ENCODE measurements around the gene MAPK14. TPM values are rescaled to one million over a fixed set of nuclear protein-coding genes. Genes with fewer than 3 reads are reported as not detected.

The MAPK14 gene
- total and polyA plus RNA-seq, 2 of the 4 experiments (the other 2 are of a cell fraction), result 28.4 to 74.4 TPM

DNA sequence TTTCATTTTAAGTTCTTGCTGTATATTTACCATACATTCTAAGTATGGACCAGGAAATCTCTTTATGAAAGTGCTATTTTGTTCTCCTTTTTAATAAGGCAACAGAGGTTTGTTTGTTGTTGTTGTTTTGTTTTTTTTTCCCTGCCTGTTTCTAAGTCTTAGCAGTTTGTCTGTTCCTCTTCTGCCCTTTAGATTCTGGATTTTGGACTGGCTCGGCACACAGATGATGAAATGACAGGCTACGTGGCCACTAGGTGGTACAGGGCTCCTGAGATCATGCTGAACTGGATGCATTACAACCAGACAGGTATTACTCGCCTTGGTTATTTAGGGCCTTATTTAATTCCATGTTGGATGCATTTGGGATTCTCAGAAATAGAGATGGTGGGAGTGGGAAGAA is 48.0 kb downstream of the MAPK14 start:
- CTCF ChIA-PET, result interaction anchor here (1.1 kb wide), 1 partner anchor 19 kb away, joined by 7 read pairs; no protein-coding TSS in a partner anchor
- in situ Hi-C loops (cut with MboI; ENCODE audit: low sequenced_read_pairs), result no loop called here
- dilution Hi-C loops (cut with HindIII; ENCODE audit: low sequenced_read_pairs, unreplicated experiment), result no loop called here

More for the DNA sequence above, 48.0 kb downstream of the MAPK14 start:
- Histone ChIP-seq H2AK5ac (ENCODE audit: low read depth, low read length) (no peak overlapping the region), H3K23ac (ENCODE audit: low read depth, low read length) (no peak overlapping the region), H3K4me3 (ENCODE audit: insufficient read depth, low read depth, low read length) (no peak overlapping the region), H4K91ac (ENCODE audit: insufficient read depth, low read depth, low read length) (no peak overlapping the region), H3K27me3 (ENCODE audit: control insufficient read depth, insufficient read depth, low read length) (no peaks in the 10 kb centered on the region), H3K4me2 (ENCODE audit: low read depth, low read length) (no peak overlapping the region), H4K5ac (ENCODE audit: low read depth, low read length) (no peak overlapping the region), H2BK120ac (ENCODE audit: low read depth, low read length) (no peak overlapping the region), H3K9me3 (ENCODE audit: control insufficient read depth, insufficient read depth, low read length) (no peaks in the 10 kb centered on the region), H2AFZ (replicated peaks; ENCODE audit: low read length, poor library complexity) (no peak overlapping the region), H3K9ac (ENCODE audit: low read depth, low read length) (no peak overlapping the region), H3K27ac (ENCODE audit: insufficient read depth, low read length) (no peak overlapping the region), H3K14ac (replicated peaks; ENCODE audit: low read depth, low read length) (no peak overlapping the region), H4K20me1 (ENCODE audit: insufficient read depth, low read length) (peaks cover 13% of the 10 kb centered on the region), H3K4me1 (ENCODE audit: control insufficient read depth, insufficient read depth, low read length) (no peaks in the 10 kb centered on the region; the same call in 1 of the 2 replicates), H2BK5ac (ENCODE audit: low read depth, low read length, poor library complexity, severe bottlenecking) (no peak overlapping the region), H3K36me3 (ENCODE audit: control insufficient read depth, insufficient read depth, low read length) (peaks cover 19% of the 10 kb centered on the region), H3K9me1 (ENCODE audit: insufficient read depth, low read length) (no peaks in the 10 kb centered on the region; the same call in 1 of the 2 replicates), H2AK9ac (replicated peaks; ENCODE audit: low read depth, low read length, poor library complexity) (no peak overlapping the region), H4K8ac (ENCODE audit: low read depth in 2 of 2, low read length in 2 of 2) (no peak overlapping the region), H2BK20ac (ENCODE audit: low read depth, low read length) (no peak overlapping the region), H3K79me1 (ENCODE audit: low read depth in 1 of 2, low read length in 2 of 2) (peaks cover 14 to 36% of the 10 kb centered on the region in 2 experiments), H2BK15ac (ENCODE audit: low read depth, low read length) (no peak overlapping the region), H3K4ac (ENCODE audit: low read depth, low read length) (no peak overlapping the region), H3K56ac (ENCODE audit: extremely low read depth, insufficient read depth, low read length) (no peak overlapping the region), H3K18ac (ENCODE audit: low read depth, low read length) (no peak overlapping the region)
- no CpG with 5 or more reads among the region's 3 CpGs for WGBS, 2 experiments (ENCODE audit: extremely low coverage in 2 of 2, insufficient read length in 1 of 2)
- no peak for DNase-seq
- TF ChIP-seq BHLHE40 (IDR thresholded peaks at IDR 0.05; ENCODE audit: low read depth, low read length), result no peak
- TF ChIP-seq FOS (IDR thresholded peaks at IDR 0.05; ENCODE audit: low read depth, low read length), result no peak
- TF ChIP-seq, protein P1, sequence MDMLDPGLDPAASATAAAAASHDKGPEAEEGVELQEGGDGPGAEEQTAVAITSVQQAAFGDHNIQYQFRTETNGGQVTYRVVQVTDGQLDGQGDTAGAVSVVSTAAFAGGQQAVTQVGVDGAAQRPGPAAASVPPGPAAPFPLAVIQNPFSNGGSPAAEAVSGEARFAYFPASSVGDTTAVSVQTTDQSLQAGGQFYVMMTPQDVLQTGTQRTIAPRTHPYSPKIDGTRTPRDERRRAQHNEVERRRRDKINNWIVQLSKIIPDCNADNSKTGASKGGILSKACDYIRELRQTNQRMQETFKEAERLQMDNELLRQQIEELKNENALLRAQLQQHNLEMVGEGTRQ (IDR thresholded peaks at IDR 0.05; ENCODE audit: low read depth, low read length), result no peak
- TF ChIP-seq MXI1 (IDR thresholded peaks at IDR 0.05; ENCODE audit: borderline replicate concordance, low read depth, low read length), result no peak
- TF ChIP-seq, protein P2, sequence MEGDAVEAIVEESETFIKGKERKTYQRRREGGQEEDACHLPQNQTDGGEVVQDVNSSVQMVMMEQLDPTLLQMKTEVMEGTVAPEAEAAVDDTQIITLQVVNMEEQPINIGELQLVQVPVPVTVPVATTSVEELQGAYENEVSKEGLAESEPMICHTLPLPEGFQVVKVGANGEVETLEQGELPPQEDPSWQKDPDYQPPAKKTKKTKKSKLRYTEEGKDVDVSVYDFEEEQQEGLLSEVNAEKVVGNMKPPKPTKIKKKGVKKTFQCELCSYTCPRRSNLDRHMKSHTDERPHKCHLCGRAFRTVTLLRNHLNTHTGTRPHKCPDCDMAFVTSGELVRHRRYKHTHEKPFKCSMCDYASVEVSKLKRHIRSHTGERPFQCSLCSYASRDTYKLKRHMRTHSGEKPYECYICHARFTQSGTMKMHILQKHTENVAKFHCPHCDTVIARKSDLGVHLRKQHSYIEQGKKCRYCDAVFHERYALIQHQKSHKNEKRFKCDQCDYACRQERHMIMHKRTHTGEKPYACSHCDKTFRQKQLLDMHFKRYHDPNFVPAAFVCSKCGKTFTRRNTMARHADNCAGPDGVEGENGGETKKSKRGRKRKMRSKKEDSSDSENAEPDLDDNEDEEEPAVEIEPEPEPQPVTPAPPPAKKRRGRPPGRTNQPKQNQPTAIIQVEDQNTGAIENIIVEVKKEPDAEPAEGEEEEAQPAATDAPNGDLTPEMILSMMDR (conservative IDR thresholded peaks at IDR 0.05; ENCODE audit: low read depth, low read length), result no peak
- TF ChIP-seq, protein P3, sequence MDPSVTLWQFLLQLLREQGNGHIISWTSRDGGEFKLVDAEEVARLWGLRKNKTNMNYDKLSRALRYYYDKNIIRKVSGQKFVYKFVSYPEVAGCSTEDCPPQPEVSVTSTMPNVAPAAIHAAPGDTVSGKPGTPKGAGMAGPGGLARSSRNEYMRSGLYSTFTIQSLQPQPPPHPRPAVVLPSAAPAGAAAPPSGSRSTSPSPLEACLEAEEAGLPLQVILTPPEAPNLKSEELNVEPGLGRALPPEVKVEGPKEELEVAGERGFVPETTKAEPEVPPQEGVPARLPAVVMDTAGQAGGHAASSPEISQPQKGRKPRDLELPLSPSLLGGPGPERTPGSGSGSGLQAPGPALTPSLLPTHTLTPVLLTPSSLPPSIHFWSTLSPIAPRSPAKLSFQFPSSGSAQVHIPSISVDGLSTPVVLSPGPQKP (IDR thresholded peaks at IDR 0.05; ENCODE audit: borderline replicate concordance, low read depth, low read length), result no peak
- TF ChIP-seq MAFK (IDR thresholded peaks at IDR 0.05; ENCODE audit: low read depth, low read length), result no peak
- TF ChIP-seq CHD1 (IDR thresholded peaks at IDR 0.05; ENCODE audit: low read depth, low read length), result no peak
- TF ChIP-seq CEBPB (IDR thresholded peaks at IDR 0.05; ENCODE audit: low read depth, low read length), result no peak
- TF ChIP-seq POLR2A (IDR thresholded peaks at IDR 0.05; ENCODE audit: low read depth, low read length), result no peak
- TF ChIP-seq NFE2L2 (IDR thresholded peaks at IDR 0.05; ENCODE audit: low read depth, low read length), result no peak
- no peak for TF ChIP-seq RFX5 (IDR thresholded peaks at IDR 0.05; ENCODE audit: low read depth, low read length)
- TF ChIP-seq RAD21 (IDR thresholded peaks at IDR 0.05; ENCODE audit: low read length), result no peak
- TF ChIP-seq MAZ (IDR thresholded peaks at IDR 0.05; ENCODE audit: borderline replicate concordance, low read depth, low read length), result no peak
- TF ChIP-seq SMC3 (IDR thresholded peaks at IDR 0.05; ENCODE audit: low read depth, low read length), result no peak
- no peak for TF ChIP-seq RCOR1 (IDR thresholded peaks at IDR 0.05; ENCODE audit: insufficient replicate concordance, low read length)
- intact Hi-C loops (cut with micrococcal nuclease), result no loop called here
- no TSS peak for BruUV-seq (replicated peaks)
- POLR2A ChIA-PET (ENCODE audit: unreplicated experiment), result no interaction called here
- ATAC-seq (ENCODE audit: low read depth), result no peak
